HG02943 (cell line): ENCODE data around the gene MED13L.
"Not testable (repeated sequence)": the region's sequence is repeated elsewhere in the genome, so short reads cannot be mapped to it uniquely, and the experiment has no call there.

ENCODE experiments used
- ATAC-seq: cut with Tn5 transposase; IDR thresholded peaks from one replicate; pipeline ENCODE4 v1.9.1; 2021; ENCODE audit warnings: mild to moderate bottlenecking, low read depth, moderate library complexity; ENCODE audit not compliant: unreplicated experiment

Gene MED13L

DNA sequence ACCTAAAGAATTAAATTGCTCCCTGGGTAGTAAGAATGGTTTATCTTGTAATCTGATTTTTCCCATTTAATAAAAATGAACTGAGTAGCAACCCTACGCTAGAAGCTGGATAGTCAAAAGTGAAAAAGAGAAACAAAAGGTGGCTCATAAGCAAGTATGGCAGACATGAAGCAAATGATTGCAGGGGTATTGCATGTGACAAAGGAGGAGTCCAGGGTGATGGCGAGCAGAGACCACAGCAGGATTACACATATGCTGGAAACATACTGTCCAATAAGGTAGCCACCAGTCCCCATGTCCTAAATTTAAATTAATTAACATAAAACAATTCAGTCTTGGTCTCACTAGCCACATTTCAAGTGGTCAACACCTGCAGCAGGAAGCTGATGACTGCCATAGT is 283.8 kb downstream of the MED13L start:
- no peak for ATAC-seq

DNA sequence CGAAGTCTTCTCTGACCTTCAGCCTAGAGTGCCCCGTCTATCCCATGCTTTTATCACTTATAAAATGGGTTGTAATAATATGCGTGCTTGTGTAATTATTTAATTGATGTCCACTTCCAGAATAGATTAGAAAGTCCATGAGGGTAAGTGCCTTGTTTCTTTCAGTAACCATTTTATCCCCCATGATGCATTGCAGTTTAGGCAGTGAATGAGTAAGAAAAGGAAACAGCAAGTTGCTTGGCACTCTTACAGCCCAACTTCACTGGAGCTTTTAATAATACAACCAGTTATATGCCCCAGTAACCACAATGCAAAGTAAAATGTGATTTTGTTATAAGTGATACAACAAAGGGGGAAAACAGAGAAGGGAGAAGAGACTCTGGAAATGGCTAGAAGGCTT is 287.3 kb downstream of the MED13L start:
- ATAC-seq = no peak

DNA sequence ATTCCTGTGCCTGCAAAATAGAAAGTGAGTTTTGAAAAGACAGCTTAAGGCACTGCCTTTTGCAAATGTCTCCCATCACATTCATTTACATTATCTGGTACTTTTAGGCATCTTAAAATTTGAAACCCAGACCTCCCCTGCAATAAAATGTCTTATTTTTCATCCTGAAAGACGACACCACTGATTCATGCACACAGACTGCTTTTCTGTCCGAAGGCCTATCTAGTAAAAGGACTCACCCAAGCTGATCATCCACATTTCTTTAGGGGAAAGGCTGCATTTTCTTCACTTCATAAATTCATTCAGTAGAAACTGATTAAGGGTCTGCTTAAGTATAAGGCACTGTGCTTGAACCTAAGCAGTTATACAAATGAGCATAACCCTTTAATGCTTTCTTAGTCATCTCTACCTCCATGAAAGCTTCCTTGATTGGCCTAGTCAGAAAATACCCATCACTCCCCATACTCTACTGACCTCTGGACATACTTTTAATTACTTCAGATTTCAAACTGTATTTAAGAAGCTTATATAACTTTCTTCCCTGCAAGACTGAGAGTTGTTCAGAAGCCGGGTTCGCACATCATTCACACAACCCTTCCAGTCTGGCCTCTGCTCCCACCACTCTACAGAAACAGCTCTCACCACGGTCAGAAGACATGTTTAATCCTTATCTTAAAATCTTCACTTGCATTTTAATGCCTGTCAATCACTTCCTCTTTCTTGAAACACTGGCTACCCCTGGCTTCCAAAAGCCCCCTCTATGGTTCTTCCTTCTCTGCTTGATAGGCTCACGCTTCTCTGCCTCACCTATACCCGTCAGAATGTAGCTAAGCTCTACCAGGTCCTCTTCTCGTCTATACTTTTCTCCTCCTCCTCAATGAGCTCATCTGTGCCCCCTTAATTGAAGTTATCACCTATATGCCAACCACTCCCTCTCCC is 288.6 kb downstream of the MED13L start:
- no peak for ATAC-seq

DNA sequence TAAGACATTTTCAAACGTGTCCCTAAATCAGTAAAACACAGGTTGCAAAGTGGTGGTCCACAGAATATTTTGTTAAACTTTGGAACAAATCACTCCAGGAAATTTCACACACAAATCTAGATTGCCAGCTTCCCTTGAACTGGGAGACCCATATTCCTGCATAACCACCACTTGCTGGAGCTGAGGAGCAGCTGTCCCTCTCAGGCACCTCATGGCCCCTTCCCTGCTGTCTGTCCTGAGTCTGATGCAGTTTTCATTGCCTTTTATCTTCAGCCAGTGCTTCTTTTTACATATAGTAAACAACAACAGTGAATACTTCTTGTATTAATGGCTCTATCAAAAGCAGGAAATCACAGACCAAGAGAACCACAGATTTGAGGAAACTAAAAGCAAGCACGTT is 289.3 kb downstream of the MED13L start:
- no peak for ATAC-seq

DNA sequence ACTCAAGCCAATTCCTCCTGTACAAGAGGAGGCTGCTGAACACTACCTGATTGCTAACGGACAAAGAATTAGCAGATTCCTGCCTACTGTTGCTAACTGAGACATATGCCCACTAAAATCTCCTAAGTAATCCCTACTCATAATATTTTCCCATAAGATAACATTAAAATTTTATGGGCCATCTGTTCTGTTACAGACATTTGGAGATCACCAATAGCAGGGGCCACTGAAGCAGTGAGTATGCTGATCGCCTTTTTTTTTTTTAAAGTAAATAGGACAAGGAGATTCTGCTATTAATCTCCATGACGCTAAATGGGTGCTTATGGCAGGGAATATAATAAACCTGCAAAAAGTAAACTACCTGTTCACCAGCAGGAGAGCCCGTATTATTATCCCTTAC is 292.9 kb downstream of the MED13L start:
- no peak for ATAC-seq

DNA sequence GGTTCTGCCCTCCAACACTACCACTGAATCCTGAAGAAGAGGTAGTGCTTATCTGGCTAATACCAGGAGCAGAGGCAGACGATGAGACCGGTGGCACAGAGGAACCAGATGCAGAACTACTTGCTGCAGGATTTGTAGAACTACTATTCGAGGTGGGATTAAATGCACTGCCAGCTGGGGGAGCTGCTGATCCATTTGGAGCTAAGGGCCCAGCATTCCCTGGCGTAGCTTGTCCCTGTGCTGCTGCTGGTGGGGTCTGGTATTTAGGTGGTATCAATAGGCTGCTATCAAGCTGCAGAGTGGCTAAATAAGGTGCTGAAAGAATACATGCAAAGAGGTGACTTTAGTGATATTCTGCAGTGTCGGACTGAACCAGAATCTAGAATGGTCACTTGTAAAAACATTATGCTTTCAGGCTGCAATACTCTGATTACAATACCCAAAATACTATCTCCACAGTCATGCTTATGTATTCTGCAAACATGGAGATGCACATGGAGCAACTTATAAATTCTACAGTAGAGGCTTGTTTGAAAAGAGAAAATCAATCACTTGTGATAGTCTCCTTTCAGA is 294.2 kb downstream of the MED13L start:
- ATAC-seq = no peak

DNA sequence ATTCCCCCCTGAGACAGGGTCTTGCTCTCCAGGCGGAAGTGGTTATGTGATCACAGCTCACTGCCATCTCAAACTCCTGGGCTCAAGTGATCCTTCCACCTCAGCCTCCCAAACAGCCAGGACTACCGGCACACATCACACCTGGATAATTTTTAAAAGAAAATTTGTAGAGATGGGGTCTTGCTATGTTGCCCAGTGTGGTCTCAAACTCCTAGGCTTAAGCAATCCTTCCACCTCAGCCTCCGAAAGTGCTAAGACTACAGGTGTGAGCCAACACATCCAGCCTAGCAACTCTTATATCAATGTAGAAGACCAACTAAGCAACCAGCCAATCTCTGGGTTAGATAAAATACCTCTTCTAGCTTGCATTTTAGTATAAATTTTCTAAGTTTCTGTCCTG is 297.2 kb downstream of the MED13L start:
- no peak for ATAC-seq

DNA sequence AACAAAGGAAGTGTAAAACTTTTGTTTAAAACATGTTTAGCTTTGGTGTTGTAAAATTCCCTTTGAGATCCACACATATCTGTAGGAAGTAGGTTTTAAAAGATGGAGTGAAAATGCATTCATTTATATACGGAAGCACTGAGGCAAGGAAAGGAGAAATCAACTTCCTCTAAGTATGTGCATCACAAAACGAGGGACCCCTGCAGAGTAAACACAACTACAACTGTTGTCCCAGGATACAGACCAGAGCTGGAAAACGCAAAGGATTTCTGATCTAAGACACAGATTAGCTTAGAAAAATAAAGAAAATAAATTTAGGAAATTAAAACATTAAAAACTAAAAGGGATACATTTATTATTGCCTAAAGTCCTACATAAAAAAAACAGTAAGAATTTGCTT is 297.6 kb downstream of the MED13L start:
- no peak for ATAC-seq

DNA sequence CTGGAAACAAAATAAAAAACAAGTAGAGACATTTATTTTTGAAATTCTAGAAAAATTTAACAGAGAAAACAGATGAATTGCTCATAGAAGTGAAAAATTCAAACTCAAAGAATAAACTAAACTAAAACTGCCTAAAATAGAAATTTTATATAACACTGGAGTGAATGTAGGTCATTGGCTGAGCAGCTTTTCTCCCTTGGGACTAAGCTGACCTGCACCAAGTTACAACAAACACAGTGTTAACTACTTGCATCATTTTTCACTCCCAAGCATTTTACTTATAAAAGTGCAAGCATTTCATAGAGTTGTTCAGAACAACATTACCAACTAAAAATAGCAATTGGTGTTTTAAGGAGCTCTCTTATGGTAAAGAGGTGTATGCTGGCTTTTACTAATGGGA is 298.1 kb downstream of the MED13L start:
- no peak for ATAC-seq

DNA sequence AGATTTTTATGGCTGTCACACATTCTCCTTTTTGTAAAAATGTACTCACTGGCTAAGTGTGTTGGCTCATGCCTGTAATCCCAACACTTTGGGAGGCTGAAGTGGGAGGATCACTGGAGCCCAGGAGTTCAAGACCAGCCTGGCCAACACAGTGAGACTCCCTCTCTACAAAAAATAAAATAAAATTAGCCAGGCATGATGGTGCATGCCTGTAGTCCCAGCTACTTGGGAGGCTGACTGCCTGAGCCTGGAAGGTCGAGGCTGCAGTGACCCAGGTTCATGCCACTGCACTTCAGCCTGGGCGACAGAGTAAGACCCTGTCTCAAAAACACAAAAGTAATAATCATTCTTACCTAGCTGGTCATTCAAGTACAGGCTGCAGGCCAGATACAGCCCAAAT is 300.7 kb downstream of the MED13L start:
- ATAC-seq = not testable (repeated sequence)

DNA sequence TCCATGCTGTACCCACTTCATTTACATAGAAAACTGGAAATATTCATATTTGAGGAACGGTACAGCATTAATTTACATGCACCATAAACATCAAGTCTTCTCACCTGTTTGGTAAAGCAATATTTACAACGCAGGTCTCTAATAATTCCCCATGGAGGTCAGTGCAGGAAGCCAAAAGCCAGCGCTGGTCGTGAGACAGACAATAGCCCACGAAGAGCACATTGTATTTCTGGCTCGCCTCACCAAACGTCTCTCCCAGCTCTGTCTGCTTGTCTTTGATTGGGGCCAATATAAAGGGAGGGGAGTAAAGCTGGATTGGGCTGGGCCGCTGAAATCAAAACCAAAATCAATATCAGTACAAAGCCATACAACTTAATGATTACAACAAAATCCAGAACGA is 302.1 kb downstream of the MED13L start:
- no peak for ATAC-seq

DNA sequence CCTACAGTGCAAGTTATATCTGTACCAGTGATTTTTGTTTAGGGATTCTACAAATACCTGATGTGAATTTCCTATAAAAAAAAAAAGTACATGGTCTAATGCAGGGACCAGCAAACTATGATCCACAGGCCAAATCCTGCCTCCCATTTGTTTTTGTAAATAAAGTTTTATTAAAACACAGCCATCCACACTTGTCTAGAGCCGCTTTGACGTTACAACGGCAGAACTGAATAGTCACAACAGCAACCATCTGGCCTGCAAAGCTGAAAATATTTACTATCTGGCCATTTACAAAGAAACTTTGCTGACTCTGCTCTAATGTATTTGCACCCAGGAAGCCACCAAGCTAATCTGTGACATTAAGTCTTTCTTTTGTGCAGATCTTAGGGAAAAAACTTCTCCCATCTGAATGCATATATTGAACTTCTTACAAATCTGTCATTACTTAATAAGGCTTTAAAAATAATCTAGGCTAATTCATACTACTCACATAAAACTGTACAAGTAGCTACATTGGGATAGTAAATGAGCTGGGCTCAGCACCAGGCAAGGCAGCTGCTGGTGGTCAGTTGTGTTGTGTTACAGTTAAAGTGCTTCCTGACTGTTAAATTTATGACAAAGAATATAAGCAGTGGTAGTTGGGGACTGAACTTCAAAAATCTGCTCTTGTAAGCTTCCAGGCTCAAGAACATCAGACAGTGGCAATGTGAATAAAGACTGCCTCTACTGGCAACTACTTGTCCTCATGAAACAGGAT is 303.3 kb downstream of the MED13L start:
- no peak for ATAC-seq

DNA sequence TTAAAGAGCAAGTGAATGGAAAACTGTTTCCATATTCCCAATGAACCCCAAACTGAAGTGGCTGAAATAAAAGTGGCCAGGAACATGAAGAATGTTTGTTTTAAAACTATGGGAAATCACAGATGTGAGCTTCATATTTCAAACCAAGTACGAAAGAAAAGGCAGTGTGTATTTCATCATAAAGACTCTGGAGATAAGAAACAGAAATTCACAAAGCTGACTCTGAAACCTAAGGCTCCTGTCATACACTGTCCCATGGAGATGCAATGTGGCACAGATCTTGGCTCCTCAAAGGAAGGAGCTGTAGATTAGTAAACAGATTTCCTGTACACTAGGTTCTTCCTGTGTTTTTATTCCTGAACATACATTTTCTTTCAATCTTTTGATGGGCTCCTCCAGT is 304.4 kb downstream of the MED13L start:
- ATAC-seq = no peak

DNA sequence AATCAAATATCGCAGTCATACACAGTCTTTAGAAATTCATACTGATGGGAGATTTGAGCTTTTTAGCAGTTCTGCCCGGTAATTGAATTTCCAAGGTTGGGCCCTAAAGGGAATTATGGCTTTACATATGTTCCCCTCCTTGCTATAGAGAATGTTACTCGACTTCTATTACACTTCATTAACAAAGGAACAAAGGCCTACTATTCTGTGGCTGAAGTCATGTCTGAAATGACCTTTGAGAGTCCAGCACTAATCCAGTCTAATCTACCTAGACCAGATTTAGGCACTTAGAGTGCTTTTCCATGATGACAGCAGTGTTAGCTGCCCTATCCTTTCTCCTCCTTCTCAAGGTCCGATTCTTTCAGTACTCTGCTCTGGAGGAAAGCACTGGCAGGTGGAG is 305.3 kb downstream of the MED13L start:
- no peak for ATAC-seq

DNA sequence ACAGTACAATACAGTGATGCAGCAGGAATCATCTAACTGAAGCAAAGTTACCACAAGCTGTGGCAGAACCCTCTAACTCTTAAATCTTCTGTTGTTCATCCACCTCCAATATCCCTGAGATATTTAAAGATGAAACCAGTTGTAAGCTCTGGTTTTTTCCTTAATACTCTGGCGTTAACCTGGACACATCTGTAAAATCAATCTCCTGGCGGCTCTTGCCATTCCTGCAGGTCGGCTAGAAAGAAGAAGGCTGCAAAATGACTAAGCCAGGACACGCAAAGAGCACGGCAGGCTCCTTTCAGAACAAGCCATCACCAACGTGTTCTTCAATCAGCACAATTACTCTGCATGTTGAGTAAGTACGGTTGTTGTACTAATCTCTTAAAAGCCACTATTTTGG is 309.3 kb downstream of the MED13L start:
- no peak for ATAC-seq

DNA sequence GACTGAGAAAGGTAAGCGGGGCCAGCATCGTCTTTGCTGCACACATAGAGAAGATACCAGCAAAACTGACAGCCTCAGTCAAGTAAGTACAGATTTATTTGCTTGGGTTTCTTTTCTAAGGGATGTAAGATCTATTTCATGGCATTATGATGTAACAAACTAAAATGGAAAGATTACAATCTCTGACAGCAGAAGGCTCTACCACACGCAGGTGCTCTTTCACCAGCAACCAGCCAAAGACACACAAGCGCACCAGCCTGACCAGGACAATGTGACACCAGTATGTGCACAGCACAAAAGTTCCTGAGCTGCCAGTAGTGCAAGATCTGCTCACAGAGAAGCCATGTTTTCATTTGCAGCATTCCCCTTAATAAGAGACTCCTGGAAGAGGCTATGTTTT is 311.1 kb downstream of the MED13L start:
- ATAC-seq = no peak

DNA sequence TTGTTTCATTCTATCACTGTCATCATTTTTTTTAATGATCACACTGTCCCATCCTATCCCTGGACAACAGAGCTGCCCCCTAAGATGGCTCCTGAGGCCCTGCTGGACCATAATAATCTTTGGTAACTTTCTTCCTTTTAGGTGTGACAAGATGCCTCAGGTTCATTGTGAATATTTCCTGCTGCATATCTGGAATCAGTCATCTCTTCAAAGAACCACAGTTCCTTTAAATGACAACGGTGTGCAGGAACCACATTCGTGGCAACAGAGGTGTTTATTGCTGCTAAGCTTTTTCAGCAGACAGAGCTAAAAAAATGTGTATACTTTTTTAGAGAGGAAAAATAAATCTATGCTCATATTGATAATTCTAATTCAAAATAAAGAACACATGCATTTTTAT is 312.9 kb downstream of the MED13L start:
- no peak for ATAC-seq

DNA sequence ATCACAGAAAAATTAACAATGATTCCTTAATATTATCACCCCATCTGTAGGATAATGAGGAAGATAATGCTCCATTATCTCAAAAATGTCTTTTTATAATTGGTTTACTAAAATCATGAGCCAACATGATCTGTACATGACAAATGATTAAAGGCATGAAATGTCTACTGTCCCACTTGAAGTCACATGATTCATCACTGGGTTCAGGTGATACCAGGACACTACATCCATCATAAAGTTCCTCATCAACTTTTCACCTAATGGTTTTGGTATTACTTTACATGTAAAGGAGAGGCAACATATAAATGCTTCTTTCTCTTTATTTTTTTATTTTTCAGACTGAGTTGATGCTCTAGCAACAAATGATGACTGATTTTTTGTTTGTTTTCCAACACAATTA is 313.3 kb downstream of the MED13L start:
- ATAC-seq = no peak

DNA sequence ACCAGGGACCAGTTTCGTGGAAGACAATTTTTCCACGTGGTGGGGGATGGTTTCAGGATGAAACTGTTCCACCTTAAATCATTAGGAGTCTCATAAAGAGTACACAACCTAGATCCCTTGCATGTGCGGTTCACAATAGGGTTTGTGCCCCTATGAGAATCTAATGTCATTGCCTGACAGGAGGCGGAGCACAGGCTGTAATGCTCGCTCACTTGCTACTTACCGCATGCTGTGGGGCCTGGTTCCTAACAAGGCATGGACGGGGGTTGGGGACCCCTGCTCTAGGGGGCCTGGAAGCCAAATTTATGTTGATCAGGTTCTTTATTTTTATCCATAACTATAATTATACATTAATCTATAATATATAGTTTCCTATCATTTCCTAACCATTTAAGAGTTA is 315.3 kb downstream of the MED13L start:
- ATAC-seq = no peak

DNA sequence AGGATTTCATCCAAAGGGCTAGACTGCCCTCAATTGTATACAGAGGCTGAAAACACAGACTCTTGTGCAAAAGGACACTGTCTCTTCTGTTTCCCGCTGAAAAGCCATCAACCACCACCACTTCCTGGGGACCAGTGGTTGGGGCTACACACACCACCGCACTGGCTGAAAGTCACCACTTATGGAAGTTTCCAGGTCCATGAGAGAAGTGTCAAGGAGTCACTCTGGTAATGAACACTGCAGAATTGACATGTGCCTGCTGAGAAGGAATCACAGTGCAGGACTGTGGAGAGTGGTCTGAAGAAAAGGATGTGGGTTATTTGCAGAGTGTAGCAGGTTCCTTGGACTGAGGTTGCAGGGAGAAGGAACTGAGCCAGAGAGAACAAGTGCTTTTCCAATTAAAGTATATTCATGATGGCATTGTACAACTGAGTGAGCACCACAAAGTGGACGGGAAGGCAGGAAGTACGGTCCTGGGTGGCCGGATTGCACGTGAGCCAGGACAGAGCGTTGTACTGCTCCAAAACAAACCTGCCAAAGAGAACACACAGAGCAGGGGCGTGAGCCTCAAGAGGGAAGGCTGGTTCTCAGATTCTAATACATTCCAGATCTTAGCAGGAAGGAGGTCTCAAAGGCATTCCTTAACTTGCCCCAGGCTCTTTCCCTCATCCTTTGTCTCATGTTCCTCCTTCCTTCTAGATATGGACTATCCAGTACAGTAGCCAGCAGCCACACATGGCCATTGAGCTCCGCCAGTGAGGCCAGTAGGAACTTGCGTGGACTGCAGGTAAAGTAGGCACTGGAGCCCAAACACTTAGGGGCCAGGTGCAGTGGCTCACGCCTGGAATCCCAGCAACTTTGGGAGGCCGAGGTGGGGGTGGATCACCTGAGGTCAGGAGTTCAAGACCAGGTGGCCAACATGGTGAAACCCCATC is 316.4 kb downstream of the MED13L start:
- no peak for ATAC-seq
